Effector CD4-positive, alpha-beta T cell (primary cell): Measurements from ENCODE around the gene KLHL29.

Experiments used
- DNase-seq: peaks from one replicate; pipeline ENCODE4 v3.0.0-alpha.2; 2020

Gene KLHL29

DNA sequence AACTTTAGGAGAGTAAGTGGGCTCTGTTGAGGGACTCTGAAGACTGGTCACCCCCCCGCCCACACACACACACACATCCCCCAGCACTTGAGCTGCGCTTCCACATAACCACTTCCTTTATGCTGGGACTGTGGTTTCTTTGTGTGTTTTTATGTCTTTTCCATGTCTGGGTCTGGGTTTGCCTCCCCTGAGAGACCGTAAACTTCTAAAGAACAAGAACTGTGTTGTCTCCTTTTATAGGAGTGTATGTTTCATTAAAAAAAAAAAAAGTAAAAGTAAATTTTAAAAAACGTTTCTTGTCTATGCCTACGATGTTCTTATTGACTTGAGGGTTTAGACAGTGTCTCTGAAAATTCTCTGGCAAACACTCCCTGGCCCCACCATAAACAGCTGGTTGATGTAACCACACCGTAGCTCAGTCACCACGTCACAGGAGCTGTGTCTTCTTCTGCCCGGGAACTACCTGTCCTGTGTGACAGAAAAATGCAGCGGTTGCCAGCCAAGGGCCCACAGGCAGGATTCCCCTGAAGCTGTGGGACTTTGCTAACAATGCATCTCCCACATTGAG lies 68.0 kb downstream of the KLHL29 start:
- DNase-seq: no peak

DNA sequence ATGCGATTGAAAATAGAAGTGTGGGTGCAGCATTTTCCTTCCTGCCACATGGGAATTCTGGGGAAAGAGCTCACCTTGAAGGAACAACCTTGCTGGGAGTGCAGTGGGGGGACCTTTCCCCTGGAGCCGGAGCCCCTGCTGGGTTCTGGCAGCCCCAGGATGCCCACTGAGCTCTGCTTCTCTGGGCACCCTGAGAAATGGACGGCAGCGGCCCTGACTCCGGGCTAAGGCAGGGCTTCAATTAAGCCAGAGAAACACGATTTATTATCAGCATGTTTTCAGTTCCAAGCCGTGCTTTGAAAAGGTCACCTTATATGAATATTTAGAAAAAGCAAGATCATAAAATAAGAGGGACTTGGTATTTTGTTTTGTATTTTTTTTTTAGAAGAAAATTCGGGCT lies 68.5 kb downstream of the KLHL29 start:
- DNase-seq: no peak

DNA sequence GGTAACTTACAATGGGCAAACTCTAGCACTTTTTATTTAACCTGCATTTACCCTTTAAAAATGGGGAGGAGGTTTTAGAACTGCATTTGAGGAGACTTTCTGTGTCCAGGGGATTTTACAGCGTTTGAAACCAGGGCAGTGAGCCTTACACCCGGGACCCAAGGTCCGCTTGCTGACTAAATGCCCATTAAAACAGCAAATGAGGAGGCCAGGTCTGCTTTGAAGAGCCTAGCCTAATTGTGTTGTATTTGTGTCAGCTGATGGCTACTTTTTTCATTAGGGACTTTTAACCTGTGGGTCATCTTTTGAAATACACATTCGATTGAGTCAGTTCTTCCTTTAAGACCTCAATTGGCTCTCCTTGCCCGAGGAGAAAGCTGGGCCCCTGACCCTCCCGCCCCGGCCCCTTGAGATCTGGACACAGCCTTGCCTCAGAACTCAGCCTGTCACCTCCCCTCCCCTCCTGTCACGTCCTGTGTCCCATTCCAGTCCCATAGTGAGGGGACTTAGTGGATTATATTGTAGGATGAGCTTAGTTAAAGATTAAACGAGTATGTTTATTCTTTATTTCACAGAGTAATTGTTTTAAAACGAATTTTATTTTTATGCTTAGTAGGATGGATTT lies 69.0 kb downstream of the KLHL29 start:
- DNase-seq: no peak

DNA sequence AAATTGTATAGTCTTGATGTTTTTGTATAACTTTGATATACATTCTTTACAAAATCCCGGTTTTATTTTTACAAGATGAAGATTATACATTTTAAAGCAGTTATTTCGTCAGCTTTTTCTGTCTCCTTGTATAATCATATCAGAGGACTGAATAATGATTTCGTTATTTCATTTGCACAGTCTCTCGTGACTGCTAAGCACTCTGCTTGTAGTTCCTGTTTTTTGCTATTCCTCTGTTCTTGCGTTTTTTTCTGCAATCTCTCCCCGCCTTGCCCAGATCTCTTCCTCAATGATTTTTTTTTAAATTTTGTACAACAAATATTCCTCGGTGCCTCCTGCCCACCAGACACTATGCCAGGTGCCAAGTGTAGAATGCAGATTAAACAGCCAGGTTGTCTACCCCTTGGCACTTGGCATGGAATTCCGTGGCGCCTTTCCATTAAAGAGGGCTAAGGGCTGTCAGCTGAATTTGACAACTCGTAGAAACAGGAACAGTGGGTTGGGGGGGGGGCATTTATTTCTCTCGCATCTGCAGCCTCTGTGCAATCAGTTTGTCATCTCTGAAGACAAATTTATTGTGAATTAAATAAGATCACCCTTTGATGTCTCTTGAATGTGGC lies 69.6 kb downstream of the KLHL29 start:
- DNase-seq: no peak

DNA sequence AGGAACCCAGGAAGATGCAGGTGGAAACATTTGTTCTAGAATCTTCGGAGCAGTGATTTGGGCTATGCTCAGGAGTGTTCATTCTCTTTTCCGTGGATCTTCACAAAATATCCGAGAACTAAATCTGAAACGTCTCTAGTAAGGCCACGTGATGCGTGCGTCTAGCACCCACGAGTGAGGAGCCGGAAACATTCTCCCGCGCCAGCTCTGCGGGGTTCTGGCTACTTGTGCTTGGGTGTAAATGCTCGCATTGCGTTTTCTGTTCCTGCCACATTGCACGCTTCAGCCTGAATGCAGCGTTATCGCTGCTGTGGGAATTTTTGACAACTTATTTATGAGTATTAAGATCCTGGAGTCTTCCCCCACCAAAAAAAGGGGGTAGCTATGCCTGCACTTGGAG lies 71.4 kb downstream of the KLHL29 start:
- no peak for DNase-seq

DNA sequence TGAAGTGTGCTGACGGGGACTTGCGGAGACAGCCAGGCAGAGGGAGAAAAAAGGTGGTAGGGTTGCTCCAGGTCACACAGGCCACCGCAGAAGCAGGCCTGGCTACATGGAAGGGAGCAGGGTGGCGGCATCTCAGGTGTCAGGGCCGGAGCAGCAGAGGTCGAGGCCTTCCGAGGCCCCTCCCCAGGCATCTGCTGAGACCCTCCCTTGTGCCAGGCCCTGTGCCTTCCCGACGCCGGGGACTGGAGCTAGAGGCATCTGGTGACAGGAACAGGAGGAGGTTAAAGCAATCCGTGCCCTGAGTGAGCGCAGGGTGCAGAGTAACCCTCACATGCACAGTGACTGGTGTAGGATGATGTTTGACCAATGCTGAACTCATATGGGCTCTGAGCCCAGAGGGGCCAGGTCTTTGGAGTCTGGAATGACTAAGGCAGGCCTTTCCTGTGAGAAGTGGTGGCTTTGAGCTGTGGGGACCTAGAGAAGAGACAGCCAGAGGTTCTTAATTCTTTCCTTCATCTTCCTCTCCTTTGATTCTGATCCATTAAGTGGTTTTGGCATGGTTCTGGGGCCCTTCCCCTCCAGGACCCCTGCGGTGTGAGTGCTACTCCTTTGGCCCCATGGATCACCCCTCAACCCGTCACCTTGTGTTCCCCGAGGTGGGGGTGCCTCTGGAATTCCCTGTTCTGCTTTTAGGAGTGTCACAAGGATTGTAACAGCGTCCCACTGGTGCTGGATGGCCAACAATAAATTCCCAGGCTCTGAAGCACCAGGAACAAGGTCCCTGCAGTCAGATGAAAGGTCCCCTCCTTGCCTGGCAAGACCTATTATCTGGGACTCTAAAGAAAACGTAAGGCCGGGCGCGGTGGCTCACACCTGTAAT lies 72.1 kb downstream of the KLHL29 start:
- no peak for DNase-seq

DNA sequence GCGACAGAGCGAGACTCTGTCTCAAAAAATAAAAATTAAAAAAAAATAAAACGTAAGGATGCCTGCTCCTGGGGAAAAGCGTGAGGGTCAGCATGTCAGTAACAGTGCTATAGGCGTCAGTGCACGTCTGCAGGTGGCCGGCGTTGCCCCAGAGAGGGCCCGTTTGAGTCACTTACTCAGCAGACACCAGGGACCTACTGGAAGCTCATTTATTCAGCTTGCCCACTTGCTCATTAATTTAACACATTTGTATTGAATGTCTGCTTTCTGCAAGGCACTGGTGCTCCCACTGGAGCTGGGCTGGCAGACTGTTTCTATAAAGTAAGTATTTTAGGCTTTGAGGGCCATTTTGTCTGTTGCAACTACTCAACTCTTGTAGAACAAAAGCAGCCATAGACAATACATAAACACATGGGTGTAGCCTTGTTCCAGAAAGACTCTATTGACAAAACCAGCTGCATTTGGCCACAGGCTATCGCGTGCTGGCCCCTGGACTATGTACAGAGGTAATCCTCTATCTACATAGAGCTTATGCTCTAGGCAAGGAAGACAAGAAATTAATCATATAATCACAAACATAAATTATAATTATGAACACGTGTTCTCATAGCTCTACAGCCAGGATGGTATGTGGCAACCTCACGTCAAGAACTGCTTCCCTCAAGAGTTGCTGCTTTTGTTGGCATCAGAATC lies 73.2 kb downstream of the KLHL29 start:
- DNase-seq: no peak

DNA sequence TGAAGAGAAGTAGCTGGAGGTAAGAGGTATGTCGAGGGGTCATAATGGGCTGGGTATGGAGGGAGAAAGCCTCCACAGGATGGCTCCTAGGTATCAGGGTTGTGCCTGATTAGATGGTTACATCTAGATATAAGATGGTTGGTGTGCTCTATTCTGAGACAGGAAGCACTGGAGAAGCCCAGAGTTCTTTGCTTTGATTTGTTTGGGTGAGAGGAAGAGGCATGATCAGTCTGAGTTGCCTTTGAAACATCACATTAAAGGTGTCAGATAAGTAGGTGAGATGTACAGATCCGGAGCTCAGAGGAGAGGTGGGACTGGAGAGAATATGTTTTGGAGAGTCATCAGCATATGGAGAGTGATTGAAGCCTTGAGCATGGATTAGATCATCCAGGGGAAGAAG lies 74.1 kb downstream of the KLHL29 start:
- DNase-seq: no peak

DNA sequence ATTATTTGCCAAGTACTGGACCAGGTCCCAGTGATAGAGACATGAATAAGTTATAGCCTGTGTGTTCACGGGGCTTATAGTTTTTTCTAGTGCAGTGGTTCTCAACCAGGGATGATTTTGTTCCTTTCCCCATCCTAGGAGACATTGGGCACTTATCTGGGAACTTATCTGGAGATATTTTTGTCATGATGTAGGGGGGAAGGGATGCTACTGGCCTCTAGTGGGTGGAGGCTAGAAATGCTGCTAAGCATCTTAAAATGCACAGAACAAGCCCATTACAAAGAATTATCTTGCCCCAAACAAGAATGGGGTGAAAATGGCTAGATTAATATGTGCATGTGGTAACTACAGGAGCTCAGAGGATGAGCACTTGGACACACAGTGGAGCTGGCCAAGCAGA lies 75.2 kb downstream of the KLHL29 start:
- no peak for DNase-seq

DNA sequence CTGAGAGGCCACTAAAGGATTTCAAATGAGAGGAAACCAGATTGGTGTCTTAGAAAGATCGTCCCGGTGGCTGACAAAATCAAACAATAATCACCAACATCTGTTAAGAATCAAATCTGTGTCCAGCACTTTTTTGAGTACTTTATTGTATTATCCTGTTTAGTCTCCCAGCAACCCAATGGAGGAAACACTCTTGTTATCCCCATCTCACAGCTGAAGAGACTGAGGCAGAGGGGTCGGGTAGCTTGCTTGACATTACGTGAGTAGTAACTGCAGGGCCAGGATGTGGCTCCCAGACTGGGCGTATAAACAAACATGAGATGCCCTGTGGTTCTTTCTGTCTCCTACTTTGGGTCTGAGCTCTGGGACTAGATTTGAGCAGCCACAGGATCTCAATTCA lies 76.0 kb downstream of the KLHL29 start:
- no peak for DNase-seq

DNA sequence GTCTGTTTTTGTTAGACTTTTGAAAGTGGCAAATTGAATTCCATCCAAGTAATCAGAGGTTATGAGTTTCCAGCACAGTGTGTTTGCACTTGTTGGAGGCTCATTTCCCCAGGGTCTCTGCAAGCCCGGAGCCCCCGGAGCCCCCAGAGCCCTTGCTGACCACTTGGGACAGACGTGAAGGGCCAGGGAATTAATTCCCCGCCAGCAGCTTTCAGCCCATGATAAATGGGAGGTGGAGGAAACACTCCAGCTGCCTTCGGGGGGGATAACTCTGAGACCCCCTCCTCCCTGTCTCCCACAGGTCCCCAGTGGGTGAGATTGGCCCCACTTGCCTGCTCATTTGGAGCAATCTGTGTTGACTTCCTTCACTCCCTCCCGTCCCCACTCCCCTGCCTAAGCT lies 79.2 kb downstream of the KLHL29 start:
- DNase-seq: no peak

DNA sequence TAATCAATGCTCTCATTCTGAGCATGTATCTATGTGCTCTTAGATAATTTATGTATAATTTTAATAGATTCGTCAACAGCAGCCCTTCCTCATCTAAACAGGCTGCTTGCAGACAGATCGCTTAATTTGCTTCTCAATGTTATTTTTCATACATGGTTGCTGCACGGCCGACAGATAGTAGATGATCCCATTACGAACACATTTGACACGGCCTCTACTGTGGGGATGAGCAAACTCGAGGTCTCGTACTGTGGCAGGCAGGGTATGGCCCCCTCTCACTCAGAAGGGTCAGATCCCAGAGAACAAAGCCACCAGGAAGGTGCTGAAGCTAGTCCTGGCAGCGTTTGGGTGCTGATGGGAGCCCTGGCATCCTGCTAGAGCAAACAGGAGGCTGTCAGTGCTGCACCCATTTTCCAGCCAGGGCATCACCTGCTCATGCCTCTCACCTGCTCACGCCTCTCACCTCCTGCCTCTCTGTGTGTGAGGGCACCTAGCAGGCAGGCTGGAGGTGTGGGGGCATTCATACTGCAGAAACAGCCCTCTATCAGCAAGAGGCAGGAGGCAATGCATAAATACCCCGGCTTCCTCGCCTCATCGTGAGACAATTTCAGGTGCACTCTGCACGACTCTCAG lies 80.0 kb downstream of the KLHL29 start:
- no peak for DNase-seq

DNA sequence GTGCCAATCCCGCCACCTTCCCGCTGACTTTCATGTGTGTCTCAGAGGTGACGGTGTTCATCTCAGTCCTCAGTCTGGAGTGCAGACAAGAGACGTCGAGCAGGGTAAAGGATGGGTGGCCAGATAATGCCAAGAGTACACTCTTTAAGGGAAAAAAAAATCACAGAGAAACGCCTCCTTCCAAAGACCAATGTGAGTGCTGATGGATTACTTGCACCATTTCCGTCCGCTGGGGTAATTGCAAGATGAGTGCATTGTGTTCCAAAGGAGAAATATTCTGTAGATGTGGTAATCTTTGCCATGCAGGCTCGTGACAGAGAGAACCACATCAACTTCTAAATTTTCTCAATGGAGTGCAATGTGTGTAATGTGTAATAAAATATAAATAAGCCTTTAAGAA lies 81.0 kb downstream of the KLHL29 start:
- no peak for DNase-seq

DNA sequence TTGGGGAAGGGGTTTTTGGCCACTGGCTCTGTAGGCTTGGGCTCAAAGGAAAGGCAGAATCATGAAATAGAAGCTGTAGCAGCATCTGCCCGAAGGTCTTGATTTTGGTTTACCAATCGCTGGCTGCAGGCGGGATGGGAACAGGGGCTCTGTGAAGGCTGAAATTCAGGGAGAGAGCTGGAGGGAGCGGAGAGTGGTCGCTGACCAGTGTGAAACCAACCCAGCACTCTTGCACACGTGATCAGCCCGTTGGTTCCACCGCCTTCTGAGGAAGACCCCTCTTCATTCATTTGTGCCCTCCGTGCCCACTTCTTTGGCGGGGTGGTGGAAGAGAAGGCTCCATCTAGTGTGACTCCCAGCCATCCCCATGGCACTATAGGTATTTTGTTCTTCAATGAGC lies 82.6 kb downstream of the KLHL29 start:
- DNase-seq: no peak

DNA sequence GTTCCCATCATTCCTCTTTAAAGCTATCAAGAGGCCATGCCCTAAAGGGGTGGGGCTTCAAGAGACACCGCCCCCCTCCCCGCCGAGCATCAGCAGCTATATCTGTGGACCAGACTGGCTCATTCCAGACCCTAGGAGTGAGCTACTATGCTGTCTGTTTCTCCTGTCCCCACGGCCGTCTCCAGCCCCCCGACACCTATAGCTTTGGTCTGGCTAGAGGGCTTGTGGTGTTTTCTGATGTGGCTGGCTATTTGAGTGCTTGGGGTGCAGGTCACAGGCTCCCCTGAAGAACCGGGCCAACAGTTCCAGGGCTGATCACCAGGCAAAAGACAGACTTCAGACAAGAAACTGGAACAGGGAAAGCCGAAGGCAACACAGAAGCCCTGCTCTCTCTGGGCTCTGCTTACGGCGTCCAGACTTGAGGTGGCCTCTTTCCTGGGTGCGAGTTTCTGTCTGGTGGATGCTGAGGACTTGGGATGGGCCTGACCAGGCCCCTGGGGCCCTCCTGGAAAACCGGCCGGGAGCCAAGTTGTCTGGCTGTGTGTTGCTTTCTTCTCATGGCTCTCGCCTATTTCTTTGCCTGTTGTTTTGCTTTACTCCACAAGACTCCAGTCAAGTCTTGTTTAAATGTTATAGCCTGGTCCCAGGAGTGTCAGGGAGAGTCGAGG lies 83.6 kb downstream of the KLHL29 start:
- no peak for DNase-seq

DNA sequence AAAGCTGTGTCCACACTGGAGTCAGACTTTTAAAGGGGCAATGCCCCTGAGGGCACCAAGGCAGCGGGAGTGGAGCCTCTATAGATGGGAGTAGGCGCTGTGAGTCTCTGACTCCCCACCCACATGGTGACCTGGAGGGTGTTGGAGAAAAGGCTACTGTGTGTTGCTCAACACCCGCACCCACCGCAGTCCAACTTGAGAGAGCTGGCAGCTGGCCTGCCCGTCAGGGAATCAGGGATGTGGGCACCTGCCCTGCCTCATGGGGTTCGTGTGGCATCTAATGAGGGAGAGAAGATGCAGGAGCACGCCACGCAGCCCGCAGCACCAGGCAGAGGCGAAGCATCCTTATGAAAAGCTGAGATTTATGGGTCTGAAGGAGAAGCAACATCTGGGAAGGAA lies 84.2 kb downstream of the KLHL29 start:
- no peak for DNase-seq

DNA sequence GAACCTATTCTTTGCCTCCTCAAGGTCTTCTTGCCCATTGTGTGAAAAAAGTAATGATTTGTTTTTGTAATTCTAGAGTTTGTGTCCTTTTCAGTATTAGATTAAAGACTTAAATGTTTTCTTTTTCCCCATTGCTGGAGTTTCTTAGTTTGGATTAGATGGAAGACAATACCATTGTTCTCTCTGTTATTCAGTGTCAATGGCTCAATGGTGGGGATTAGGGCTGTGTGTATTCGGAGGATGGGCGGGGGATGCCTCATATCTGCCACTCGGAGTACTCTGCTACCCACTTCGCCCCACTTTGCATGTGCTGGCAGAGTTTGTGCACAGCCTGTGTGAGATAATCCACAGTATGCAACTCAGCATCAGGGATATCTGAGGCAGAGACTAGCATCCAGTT lies 90.1 kb downstream of the KLHL29 start:
- DNase-seq: no peak

DNA sequence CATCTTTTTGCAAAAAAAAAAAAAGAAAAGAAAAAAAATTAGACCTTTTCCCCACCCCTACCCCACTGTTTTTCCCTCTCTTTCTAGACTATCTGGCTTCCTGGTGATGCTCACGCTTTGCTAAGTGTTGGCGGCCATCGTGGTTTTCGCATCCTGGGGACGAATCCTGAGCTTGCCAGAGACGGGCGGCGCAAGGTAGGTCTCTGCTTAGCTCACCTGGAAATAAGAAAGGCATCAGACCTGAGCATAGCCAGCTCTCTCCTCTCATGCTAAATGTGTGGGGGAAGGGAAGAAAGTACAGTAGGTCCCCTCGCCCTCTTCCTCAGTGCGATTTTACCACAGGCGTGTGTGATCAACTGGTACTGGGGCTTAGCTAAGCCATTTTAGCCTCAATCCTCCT lies 90.5 kb downstream of the KLHL29 start:
- no peak for DNase-seq

DNA sequence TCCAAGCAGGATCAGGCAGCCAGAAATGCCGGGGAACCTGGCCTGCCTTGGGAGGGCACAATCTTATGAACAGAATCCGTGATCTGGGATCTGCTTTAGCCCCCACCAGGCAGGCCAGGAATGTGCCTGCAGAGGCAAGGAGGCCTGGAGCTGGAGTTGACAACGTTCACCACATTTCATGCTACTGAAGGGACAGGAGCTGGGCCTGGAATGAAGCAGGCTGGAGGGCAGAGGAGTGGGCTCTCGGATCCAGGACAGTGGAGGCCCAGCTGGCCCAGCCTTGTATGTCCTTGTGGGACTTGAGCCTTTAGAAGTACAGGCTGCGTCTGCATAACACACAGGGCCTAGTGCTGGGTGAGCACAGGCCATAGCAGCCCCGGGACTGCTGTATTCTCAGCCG lies 91.8 kb downstream of the KLHL29 start:
- no peak for DNase-seq

DNA sequence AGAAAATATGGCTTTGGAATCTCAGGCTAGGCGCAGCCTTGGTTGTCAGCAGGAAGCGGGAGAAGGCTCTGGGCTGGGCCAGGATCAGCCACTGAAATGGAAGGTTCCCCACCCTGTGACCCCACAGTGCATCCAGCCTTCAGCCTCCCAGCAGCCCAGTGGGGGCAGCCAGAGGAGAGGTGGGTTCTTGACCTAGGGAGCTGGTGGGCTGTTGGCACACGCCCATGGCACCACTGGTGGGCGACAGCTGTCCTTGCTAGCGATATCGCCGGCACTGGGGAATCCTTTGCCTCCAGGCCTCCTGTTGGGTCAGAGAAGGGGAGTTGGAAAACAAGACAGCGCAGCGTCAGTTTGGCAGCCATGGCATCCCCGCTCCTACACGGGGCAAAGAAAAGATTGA lies 92.4 kb downstream of the KLHL29 start:
- no peak for DNase-seq

DNA sequence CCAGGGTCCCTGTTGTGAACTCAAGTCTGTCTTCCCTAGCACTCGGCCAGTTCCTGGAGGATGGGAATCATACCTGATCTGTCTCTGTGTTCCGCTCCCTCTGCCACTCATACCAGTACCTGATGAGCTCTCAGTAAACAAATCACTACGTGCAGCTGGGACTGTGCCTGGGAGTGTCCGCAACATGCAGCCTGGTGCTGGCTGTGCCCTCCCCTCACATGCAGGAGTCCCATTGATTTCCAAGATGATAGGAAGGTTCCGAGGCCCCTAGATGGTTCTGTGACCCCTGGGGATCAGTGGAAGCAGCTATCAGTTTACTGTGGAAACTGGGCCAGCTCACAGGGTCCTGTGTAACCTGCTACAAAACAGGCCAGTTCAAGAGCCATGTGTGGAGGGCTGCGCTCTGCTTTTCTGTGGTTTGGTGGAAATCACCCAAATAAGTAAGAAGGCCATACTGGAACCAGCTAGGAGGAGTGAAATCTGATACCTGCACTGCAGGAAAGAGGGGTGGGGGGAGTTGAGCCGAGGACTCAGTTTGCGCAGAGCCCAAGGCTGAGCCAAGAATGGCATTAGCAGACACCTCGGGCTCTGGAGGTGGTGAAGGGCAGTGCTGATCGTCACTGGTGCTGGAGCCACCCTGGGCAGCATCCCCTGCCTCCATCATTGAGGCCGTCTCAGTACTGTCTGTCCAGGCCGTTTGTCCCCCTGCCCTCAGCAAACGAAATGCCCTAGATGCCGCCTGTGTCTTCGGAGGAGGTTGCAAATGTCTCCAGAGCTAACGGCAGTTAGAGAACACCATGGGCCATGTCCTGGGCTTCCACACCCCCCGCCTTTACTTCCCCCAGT lies 93.3 kb downstream of the KLHL29 start:
- DNase-seq: no peak
